NCI-H2029 (cell line): ENCODE data around the gene PMS1.
A peak's percentile ranks its signal among the peaks of the same experiment; 100 is the strongest.

ENCODE experiments used
- DNase-seq: peaks from one replicate; lab custom pipeline; 2025; lab: John Stamatoyannopoulos, UW

Gene PMS1

DNA sequence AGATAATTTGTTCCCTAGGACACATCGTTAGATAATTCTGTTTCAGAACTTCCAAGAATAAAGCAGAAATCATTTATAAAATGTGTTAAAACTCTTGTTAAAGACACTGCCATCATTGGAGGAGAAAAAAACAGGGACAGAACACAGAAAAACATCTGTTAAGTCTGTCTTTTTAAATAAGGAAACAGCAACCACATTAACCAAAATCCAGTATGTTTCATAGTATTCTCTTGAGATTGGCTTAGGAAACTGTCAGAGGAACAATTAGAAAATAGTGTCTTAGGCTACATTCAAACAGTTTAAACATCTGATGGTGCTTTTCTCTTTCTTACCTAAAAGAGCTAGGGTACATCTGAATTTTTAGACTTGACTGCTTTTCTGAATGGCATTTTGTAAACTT, 81.6 kb downstream of the PMS1 start:
- no peak for DNase-seq

DNA sequence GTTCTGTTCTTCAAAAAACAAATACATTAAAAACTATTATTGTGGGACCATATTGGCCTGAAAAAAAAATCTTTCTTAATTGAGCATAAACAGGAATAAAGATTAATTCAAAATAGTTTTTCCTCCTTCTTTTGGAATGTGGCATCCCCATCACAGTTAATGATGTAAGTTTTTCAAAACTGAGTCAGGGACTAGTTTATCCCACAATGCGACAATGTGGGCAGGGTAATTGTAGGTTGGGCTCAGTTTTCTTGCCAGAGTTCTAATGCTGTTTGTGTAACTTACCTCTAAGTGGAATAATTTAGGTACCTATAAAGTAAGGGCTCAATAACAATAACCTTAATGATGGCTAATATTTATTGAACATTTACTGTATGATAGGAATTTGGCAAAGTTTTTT, 82.0 kb downstream of the PMS1 start:
- no peak for DNase-seq

DNA sequence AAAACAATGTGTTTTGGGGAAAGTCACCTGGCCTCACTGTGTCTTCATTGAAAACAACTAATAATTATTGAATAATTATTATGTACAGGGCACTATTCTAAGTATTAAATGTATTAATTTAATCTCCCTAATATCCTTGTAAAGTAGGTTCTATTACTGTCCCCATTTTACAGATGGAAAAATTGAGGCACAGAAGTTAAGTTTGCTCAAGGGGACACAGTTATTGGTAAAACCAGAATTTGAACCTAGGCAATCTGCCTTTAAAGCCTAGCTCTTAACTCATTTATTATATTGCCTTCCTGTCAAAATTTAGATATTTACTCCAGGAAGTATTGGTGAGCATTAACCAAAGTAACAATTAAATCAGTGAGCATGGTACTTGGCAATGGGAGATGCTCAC, 84.6 kb downstream of the PMS1 start:
- DNase-seq: no peak

DNA sequence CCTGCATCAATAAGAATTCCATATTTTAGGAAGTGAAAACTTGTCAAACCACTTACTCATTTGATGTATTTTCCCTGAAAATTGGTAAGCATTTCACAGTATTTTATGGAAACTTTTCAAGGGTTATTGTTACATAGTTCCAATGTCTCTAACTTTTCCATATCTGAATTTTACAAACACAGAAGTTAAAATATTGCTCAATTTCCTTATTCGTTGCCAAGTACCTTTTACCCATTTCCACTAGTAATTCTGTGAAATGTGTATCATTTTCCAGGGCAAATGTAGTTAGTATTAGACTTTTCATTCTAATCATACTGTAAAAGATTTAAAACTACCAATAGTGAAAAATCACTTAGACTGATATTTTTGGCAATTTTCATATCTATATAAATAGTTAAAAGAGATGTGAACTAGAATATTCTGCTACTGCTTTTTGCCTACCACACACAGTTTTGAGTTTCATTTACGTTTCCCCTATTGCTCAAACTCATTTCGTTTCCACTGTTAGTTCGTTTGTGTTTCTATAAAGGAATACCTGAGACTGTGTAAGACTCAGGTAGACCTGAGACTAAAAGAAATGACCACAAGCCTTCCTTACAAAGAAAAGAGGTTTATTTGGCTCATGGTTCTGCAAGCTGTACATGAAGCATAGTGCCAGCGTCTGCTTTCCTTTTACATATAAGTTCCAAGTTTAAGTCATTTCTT, 86.3 kb downstream of the PMS1 start:
- DNase-seq: no peak

GRCh38 chr2:189873696-189874095, 89.4 kb downstream of the PMS1 start:
- DNase-seq: no peak

- DNase-seq: no peak
Observed at GRCh38 chr2:189874586-189875320, 90.5 kb downstream of the PMS1 start.

DNA sequence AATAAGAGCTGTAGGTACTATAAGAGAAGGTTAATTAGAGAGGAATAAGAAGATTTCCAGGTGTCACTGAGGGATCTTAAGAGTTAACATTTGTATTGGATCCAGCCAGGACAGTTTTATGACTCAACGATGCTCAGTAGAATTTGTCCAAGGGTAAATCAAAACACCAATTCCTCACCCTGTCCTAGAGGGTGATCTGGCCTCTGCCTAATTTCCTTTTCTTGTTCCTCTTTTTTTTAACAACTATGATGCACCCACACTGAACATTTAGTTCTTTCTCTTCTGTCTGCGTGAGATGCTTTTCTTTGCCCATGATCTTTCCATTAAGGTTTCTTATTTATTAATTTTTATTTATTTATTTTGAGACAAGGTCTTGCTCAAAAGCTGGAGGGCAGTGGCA, 92.0 kb downstream of the PMS1 start:
- DNase-seq: no peak

DNA sequence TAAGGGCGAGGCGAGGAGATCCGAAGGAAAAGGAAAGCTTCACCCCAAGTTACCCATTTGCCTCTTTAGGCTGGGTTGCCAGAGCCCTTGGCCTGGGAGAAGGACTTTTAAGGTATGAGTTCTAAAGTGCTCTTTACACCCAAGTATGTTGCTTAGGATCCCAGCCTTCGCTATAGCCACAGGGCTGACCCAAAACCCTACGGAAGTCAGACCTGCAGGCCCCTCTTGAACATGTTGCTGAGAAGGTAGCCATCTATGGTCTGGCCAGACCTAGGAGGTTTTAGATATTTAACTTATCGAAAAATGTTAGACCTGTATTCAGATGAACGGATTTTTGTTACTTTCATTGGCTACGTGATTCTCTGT, 95.4 kb downstream of the PMS1 start:
- no peak for DNase-seq

DNA sequence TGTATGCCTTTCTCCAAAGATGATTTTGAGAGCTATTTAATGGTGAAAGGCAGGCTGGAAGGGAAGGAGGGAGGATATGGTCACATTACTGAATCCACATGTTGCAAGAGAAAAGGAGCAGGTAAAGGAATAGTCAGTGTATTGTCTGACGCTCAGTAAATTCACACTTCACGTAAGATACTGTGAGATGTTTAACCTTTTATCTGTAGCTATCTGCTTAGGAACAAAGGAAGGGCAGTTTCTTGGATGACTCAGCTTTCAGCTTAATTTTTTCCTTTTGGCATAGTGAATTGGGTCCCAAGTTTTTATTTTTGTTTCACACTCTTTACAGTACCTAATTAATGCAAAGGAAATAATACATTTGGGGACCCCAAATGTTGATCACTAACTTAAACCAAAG, 96.2 kb downstream of the PMS1 start:
- no peak for DNase-seq

GRCh38 chr2:189880832-189881492, 96.7 kb downstream of the PMS1 start:
- no peak for DNase-seq

DNA sequence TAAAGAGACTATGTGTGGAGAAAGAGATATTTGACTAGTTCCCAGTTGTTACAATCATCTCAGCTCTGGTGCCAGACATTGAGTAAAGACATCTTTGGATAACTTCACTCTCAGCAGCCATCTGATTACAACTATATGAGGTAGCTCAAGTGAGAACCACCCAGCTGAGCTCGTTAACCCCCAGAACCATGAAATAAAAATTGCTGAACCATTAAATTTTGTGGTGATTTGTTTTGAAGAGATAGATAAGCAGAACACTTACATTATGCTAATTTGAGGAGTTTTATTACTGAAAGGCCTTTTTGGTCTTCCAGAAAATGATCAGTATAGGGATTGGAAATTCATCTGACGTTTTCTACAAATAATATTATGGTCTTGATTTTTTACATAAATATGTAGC, 101.1 kb downstream of the PMS1 start:
- no peak for DNase-seq

DNA sequence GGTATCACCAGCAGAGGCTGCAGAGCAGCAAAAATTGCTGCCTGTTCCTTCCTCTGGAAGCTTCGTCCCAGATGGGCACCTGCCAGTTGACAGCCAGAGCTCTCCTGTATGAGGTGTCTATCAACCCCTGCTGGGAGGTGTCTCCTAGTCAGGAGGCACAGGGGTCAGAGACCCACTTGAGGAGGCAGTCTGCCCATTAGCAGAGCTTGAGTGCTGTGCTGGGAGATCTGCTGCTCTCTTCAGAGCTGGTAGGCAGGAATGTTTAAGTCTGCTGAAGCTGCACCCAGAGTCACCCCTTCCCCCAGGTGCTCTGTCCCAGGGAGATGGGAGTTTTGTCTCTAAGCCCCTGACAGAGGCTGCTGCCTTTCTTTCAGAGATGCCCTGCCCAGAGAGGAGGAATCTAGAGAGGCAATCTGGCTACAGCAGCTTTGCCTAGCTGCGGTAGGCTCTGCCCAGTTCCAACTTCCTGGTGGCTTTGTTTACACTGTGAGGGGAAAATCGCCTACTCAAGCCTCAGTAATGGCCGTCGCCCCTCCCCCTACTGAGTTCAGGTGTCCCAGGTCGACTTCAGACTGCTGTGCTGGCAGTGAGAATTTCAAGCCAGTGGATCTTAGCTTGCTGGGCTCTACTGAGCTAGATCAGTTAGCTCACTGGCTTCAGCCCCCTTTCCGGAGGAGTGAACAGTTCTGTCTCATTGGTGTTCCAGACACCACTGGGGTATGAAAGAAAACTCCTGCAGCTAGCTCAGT, 108.5 kb downstream of the PMS1 start:
- DNase-seq: peak; percentile 61

DNA sequence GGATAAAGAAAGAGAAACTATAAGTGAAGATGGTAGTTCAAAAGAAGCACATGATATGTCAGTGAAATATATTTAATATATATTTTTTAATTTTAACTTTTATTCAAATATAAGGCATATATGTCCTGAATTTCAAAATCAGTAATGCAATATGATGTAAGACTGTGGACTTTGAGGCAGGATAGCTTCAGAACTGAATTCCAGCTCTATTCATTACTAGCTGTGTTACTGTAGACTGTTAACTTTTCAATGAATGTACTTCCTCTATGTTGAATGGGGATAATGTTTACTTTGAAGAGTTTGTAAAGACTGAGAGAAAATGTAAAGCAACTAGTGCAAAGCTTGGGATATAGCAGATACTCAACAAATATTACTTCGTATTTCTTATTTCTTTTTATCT, 112.6 kb downstream of the PMS1 start:
- no peak for DNase-seq

DNA sequence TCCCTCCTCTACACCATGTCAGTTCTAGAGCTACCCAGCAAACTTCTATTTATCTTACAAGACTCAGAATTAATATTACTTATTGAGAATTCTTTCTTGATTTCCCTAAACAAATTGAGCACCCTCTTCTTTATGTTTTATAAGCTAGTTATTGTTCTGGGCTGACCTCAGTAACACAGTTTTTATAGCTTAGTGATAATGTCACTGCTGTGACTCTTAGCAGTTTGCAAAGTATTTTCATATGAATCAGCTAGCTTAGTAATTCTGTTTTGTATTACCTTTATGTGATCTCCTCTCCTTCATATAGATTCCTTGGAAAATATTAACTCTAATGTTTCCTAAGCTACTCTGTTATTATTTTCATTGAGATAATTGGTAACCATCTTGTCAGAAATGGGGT, 114.9 kb downstream of the PMS1 start:
- no peak for DNase-seq

DNA sequence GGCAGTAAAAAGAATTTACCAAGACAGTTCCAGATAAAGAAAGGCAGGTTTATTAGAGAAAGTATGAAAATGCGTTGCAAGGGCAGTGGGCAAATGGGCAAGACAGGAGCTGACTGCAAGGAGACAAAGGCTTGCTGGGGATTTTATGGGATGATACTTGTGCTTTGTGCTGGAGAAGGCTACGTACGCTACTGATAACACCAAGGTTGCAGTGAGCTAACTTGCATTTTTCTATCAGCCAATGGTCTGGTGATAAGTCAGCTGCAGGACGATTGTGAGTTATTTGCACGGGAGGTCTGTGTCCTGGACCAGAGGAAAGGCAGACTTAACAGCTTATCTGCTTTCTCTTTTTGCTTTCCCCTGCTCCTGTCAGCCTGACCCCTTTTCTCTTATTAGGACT, 116.5 kb downstream of the PMS1 start:
- DNase-seq: no peak

- no peak for DNase-seq
Observed at GRCh38 chr2:189901664-189902063, 117.4 kb downstream of the PMS1 start.

DNA sequence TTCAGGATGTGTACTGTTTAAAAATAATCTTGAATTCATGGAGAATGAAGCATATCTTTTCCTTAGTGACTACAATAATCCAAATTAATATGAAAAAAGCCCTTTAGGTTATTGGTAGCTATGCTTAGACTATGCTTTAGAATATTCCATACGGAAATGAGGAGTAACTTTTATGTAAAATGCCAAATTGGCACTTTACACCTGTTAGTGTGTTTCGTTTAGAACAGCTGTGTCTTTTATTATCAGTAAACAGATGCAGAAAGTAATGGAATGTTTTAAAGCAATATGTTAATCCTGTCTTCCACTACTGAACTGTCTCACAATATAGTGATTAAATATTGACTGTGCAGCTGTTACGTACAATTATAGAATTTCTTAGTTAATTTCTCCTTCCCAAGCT, 129.6 kb downstream of the PMS1 start:
- no peak for DNase-seq

GRCh38 chr2:189916651-189917050, 132.4 kb downstream of the PMS1 start:
- DNase-seq: no peak
